H54 (cell line): ENCODE results near the gene TROAP.

ENCODE experiments used
- DNase-seq: peaks from one replicate; pipeline ENCODE4 v3.0.0; 2011; ENCODE audit warnings: low spot score, mixed read lengths; ENCODE audit not compliant: insufficient read length
- FAIRE-seq: peaks from 3 replicates; lab custom pipeline; 2011; peaks lifted over from hg19 to GRCh38; lab: Jason Lieb, UNC
- POLR2A ChIP-seq: IDR thresholded peaks from 2 replicates; pipeline ENCODE4 v1.6.1; 2011; ENCODE audit warnings: low read depth, mild to moderate bottlenecking, low read length

TROAP gene

DNA sequence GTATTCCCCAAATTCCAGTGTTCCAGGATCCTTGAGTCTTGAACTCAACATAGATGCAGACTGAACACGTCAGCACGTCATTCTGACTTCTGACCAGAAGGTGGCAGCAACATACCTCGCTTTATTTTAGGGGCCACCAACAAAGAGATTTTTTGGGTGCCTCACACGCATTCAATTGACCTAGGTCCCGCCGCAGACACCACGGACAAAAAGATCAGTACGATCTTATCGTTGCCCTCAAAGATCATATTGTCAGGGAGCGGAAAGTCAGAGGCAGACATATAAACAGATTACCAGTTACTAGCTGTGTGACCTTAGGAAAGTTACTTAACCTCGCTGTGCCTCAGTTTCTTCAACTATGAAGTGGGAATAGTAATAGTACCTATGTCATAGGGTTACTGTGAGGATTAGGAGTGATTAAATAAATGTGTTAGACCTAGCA is 34.6 kb upstream of the TROAP start:
- FAIRE-seq (peak; percentile 76), DNase-seq (no peak)
- no peak for TF ChIP-seq POLR2A

DNA sequence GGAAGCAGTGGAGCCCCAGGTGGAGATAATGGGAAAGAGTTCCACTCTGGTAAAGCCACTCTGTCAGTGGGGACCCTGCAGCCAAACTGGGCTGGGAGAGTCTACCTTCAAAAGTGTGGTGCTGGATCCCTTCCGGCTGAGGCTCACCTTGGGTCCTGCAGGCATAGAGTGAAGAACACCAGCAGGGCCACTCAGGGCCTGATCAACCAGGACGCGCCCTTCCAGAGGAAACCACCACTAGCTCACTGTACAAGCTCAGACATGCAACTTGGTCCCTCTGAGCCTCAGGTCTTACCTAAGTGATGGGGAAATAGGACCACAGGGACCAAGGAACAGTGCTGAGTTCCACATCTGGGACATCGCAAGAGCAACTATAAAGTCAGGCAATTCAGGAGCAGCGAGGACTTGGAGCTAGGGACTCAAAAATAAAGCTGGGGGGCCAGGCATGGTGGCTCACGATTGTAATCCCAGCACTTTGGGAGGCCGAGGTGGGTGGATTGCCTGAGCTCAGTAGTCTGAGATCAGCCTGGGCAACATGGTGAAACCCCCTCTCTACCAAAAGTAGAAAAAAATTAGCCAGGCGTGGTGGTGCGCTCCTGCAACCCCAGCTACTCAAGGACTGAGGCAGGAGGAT is 34.0 kb upstream of the TROAP start:
- no peak for FAIRE-seq
- TF ChIP-seq POLR2A, result no peak

DNA sequence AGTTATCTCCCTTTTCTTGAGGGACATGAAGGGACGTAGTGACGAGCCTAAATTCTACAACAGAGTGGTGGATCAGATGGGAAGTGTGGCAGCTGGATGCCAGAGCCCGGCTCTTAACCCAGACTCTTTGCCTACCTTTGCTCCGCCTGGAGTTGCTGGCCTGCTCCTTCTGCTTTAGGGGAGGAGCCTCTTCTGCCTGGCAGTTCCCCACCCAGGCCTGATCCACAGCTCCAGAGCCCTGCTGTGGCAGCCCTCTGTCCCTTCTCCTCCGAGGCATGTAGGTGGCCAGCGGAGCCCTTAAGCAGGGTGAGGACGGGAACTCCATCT is 30.4 kb upstream of the TROAP start:
- FAIRE-seq, result no peak
- no peak for TF ChIP-seq POLR2A
- DNase-seq, result no peak

More for the DNA sequence above, 34.0 kb upstream of the TROAP start:
- no peak for DNase-seq

- DNase-seq (peak; percentile 71), FAIRE-seq (no peak)
- TF ChIP-seq POLR2A, result no peak
Observed at GRCh38 chr12:49293056-49293956, 29.7 kb upstream of the TROAP start.

GRCh38 chr12:49294086-49294803 is 28.8 kb upstream of the TROAP start:
- DNase-seq (no peak), FAIRE-seq (no peak)
- no peak for TF ChIP-seq POLR2A

GRCh38 chr12:49294804-49295081 is 28.3 kb upstream of the TROAP start:
- no peak for FAIRE-seq
- no peak for DNase-seq
- TF ChIP-seq POLR2A, result no peak

DNA sequence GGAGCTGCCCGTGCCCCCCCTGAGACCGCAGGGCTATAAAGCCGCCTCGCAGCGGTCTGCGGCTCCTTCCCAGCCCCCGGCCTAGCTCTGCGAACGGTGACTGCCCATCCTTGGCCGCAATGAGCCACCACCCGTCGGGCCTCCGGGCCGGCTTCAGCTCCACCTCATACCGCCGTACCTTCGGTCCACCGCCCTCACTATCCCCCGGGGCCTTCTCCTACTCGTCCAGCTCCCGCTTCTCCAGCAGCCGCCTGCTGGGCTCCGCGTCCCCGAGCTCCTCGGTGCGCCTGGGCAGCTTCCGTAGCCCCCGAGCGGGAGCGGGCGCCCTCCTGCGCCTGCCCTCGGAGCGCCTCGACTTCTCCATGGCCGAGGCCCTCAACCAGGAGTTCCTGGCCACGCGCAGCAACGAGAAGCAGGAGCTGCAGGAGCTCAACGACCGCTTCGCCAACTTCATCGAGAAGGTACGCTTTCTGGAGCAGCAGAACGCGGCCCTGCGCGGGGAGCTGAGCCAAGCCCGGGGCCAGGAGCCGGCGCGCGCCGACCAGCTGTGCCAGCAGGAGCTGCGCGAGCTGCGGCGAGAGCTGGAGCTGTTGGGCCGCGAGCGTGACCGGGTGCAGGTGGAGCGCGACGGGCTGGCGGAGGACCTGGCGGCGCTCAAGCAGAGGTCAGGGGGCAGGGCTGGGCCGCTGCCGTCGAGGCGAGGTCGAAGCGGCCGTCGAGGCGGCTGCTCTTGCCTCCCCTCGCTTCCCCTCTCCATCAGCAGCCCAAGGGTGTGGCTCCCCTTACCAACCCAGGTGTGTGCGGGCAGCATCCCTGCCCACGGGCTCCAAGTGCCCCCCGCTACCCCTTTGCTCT is 27.7 kb upstream of the TROAP start, which contains the start of gene PRPH:
Gene PRPH, plus strand, starts transcription at position 66 of the 855 bp plus-strand sequence. Its CDS starts 54 bp downstream, at position 120.
- DNase-seq, result no peak
- FAIRE-seq, result no peak

GRCh38 chr12:49296034-49296835 is 26.8 kb upstream of the TROAP start:
- FAIRE-seq (no peak), DNase-seq (no peak)
- no peak for TF ChIP-seq POLR2A

More for the DNA sequence above, 27.7 kb upstream of the TROAP start, which contains the start of gene PRPH:
- no peak for TF ChIP-seq POLR2A

DNA sequence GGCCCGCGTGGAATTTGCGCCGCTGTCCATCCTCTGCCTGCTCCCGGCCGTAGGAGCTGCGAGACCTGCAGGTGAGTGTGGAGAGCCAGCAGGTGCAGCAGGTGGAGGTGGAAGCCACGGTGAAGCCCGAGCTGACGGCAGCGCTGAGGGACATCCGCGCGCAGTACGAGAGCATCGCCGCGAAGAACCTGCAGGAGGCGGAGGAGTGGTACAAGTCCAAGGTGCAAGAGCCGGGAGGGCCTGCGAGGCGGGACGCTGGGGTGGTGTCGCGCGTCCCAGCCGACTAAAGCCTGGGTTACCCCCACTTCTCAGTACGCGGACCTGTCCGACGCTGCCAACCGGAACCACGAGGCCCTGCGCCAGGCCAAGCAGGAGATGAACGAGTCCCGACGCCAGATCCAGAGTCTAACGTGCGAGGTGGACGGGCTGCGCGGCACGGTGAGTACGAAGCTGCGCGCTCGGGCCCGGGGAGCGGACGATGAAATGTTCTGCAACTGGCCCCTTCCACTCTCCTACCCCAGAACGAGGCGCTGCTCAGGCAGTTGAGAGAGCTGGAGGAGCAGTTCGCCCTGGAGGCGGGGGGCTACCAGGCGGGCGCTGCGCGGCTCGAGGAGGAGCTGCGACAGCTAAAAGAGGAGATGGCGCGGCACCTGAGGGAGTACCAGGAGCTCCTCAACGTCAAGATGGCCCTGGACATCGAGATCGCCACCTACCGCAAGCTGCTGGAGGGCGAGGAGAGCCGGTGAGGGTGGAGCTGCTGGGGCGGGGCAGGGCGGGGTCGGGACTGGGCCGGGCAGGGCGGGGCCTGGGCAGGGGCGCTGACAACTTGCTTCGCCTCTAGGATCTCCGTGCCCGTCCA is 26.0 kb upstream of the TROAP start:
- FAIRE-seq, result no peak
- no peak for DNase-seq
- no peak for TF ChIP-seq POLR2A

DNA sequence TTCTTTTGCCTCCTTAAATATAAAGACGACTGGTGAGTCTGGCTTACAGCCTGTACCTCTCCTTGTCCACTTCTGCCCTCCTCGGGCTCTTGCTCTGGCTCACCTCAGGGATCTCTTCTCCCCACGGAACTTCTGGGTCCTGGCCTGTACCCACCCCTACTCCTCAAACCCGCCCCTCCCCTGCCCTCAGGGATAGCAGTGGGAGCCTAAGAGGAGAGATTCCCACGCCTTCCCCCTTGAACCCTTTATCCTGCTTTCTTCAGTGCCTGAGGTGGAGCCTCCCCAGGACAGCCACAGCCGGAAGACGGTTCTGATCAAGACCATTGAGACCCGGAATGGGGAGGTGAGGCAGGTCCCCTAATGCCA is 25.4 kb upstream of the TROAP start:
- DNase-seq, result no peak
- TF ChIP-seq POLR2A, result no peak
- FAIRE-seq, result no peak

DNA sequence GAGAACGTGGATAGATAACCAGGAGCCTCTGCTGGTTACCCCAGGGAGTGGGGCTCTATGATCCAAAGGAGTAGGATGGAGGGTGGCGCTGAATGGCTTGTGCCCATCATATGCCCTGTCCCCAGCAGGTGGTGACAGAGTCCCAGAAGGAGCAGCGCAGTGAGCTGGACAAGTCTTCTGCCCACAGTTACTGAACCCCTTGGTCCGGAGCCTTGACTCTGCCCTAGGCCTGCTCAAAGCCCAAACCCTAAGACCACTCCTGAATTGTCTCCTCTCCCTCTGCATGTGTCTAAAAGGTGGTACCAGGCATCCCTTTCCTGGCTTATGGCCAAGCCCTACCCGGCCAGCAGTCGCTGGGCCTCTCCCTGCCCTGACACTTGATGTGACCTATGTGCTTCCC is 24.9 kb upstream of the TROAP start:
- FAIRE-seq (no peak), DNase-seq (no peak)
- TF ChIP-seq POLR2A, result no peak

DNA sequence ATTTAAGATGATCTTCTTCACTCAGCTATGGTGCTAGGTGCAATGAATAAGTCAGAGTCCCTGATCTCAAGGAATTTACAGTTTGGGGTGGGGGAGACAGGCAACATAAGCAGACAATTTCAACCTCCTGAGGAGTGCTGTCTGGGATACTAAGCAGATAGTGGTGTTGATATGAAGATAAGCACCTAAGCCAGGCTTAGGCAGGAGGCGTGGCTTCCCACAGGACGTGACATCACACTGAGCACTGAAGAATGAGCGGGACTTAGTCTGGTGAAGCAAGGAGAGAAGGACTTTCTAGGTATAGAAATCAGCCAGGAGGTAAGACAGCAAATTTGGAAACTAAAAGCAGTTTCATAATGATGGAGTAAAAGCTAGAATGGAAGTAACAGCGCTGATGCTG is 21.3 kb upstream of the TROAP start:
- no peak for TF ChIP-seq POLR2A
- DNase-seq (no peak), FAIRE-seq (no peak)

DNA sequence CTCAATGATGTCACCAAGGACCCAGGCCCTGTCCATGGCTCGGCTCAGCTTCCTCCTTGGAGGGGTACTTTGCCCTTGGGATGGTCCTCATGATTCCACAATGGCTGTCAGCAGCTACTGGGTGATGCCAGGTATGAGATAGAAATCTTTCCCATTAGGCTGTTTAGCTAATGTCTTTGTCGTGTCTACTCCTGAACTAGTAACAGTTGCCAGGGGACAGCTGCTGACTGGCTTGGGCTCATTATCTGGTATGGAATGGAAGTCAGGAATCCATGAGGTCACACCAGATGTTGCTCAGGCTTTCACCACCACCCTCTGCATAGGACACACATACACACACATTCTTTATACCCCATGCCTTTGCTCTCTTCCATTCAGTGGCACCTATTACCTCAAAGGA is 18.9 kb upstream of the TROAP start:
- FAIRE-seq, result no peak
- no peak for TF ChIP-seq POLR2A
- DNase-seq, result no peak
